Left ventricle myocardium inferior (tissue), 1 donor: ENCODE measurements around the gene ZNF784. TPM values are rescaled to one million over a fixed set of nuclear protein-coding genes. Genes with fewer than 3 reads are reported as not detected.

Experiments used
- DNase-seq: peaks from one replicate; pipeline ENCODE4 v3.0.0-alpha.2; 2020
- H3K27ac ChIP-seq: fragments of 200-600 bp; replicated peaks from 2 replicates; pipeline ENCODE4 v1.8.0; 2021
- H3K27me3 ChIP-seq: fragments of 200-600 bp; 2 replicates; pipeline ENCODE4 v1.8.0; 2021; ENCODE audit warnings: low read depth
- H3K36me3 ChIP-seq: fragments of 200-600 bp; 2 replicates; pipeline ENCODE4 v1.8.0; 2021
- H3K4me1 ChIP-seq: fragments of 200-600 bp; 2 replicates; pipeline ENCODE4 v1.8.0; 2021
- H3K4me3 ChIP-seq: fragments of 200-600 bp; 2 replicates; pipeline ENCODE4 v1.8.0; 2021; ENCODE audit warnings: mild to moderate bottlenecking, moderate library complexity
- H3K9me3 ChIP-seq: fragments of 200-600 bp; replicated peaks from 2 replicates; pipeline ENCODE4 v1.8.0; 2021
- CTCF ChIP-seq: fragments of 200-600 bp; IDR thresholded peaks from 2 replicates; pipeline ENCODE4 v1.8.0; 2021; ENCODE audit warnings: antibody characterized with exemption, mild to moderate bottlenecking, borderline replicate concordance
- intact Hi-C: fragments of 100-400 bp; cut with micrococcal nuclease; formaldehyde crosslinking; loops from one replicate; pipeline ENCODE4 v1.11.0; 2022
- total RNA-seq: library from RNA; stranded (reverse); fragmentation: NEBNext Ultra II Directional; extraction: Animal tissue kit (Norgen Biotek cat#: 25700); gene quantifications from one replicate; pipeline ENCODE4 v1.2.1, GENCODE V29; 2021
- donor health status: DM: no; HTN: yes; CAD: no; lungs with severe emphysema.

Gene ZNF784
- total RNA-seq, 1 donor from 2014 or later = 13.2 TPM

- Histone ChIP-seq H3K27me3 (no peaks in the 10 kb centered on the region), H3K27ac (peak overlapping the region; percentile 94), H3K4me1 (peaks cover 56% of the 10 kb centered on the region), H3K36me3 (peaks cover 17% of the 10 kb centered on the region), H3K9me3 (no peaks in the 10 kb centered on the region), H3K4me3 (peak overlapping the region; percentile 97)
- intact Hi-C loops = no loop called here
- DNase-seq = no peak
- no peak for TF ChIP-seq CTCF
These were observed 24.4 kb upstream of the ZNF784 start for GRCh38 chr19:55648585-55649267.

GRCh38 chr19:55647732-55648584, 23.6 kb upstream of the ZNF784 start, which contains the start of gene CCDC106:
Gene CCDC106, plus strand, starts transcription at chr19:55648212. Its CDS starts 835 bp downstream, at chr19:55649047.
- peak within 1 kb of the TSS; percentile 94 for H3K27ac ChIP-seq
- peaks cover 58% of the 10 kb centered on the region for H3K4me1 ChIP-seq
- no peak for TF ChIP-seq CTCF
- no peaks in the 10 kb centered on the region for H3K27me3 ChIP-seq
- H3K4me3 ChIP-seq = peak within 1 kb of the TSS; percentile 97
- peak; percentile 74 for DNase-seq
- intact Hi-C loops = no loop called here
- peaks cover 17% of the 10 kb centered on the region for H3K36me3 ChIP-seq
- no peaks in the 10 kb centered on the region for H3K9me3 ChIP-seq

- no peak for TF ChIP-seq CTCF
- intact Hi-C loops = no loop called here
- Histone ChIP-seq H3K9me3 (no peaks in the 10 kb centered on the region), H3K27ac (peak overlapping the region; percentile 94), H3K4me1 (peaks cover 63% of the 10 kb centered on the region), H3K27me3 (no peaks in the 10 kb centered on the region), H3K36me3 (peaks cover 13% of the 10 kb centered on the region), H3K4me3 (peak overlapping the region; percentile 97)
- no peak for DNase-seq
These were observed 22.7 kb upstream of the ZNF784 start for GRCh38 chr19:55646889-55647731.

GRCh38 chr19:55645512-55645881, 21.1 kb upstream of the ZNF784 start:
- Histone ChIP-seq H3K9me3 (no peaks in the 10 kb centered on the region), H3K36me3 (peaks cover 10% of the 10 kb centered on the region), H3K27ac (no peak overlapping the region), H3K4me3 (peak overlapping the region; percentile 93), H3K27me3 (no peaks in the 10 kb centered on the region), H3K4me1 (peaks cover 79% of the 10 kb centered on the region)
- no peak for TF ChIP-seq CTCF
- intact Hi-C loops = no loop called here
- DNase-seq = no peak

GRCh38 chr19:55644842-55645511, 20.6 kb upstream of the ZNF784 start:
- TF ChIP-seq CTCF = no peak
- no peak overlapping the region for H3K27ac ChIP-seq
- peak overlapping the region; percentile 93 for H3K4me3 ChIP-seq
- H3K36me3 ChIP-seq = peaks cover 10% of the 10 kb centered on the region
- no peaks in the 10 kb centered on the region for H3K27me3 ChIP-seq
- H3K9me3 ChIP-seq = no peaks in the 10 kb centered on the region
- peaks cover 84% of the 10 kb centered on the region for H3K4me1 ChIP-seq
- DNase-seq = no peak
- intact Hi-C loops = no loop called here
